ENCODE data around the gene HOXC13. TPM values are rescaled to one million over a fixed set of nuclear protein-coding genes. Genes with fewer than 3 reads are reported as not detected.

The HOXC13 gene
- not detected in 2 replicates for total RNA-seq

GRCh38 chr12:53938326-53939140 is at the start of gene HOXC13:
HOXC13 (plus strand) TSS chr12:53938831; CDS start chr12:53938907, 76 bp downstream.

DNA sequence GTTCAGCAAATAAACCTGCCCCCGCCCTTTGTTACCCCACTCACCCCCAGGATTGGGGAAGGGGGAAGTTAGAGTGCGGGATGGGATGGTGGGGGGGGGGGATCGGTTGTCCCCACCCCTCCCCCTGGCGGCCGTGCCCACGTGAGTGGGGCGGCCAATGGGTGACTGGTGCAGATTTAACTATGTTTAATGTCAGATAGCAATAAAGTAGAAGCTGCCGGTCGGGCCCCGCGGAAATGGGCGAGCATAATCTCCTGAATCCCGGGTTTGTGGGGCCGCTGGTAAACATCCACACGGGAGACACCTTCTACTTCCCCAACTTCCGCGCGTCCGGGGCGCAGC is 16.0 kb downstream of the HOXC13 start, which contains the start of gene HOXC12:
Gene HOXC12, plus strand, starts transcription at position 210 of the 342 bp plus-strand sequence. Its CDS starts 27 bp downstream, at position 237.

GRCh38 chr12:53972722-53973235 is 34.1 kb downstream of the HOXC13 start, which contains the start of gene HOXC11:
HOXC11 (plus strand) TSS chr12:53973126; CDS start chr12:53973242, 116 bp downstream.

DNA sequence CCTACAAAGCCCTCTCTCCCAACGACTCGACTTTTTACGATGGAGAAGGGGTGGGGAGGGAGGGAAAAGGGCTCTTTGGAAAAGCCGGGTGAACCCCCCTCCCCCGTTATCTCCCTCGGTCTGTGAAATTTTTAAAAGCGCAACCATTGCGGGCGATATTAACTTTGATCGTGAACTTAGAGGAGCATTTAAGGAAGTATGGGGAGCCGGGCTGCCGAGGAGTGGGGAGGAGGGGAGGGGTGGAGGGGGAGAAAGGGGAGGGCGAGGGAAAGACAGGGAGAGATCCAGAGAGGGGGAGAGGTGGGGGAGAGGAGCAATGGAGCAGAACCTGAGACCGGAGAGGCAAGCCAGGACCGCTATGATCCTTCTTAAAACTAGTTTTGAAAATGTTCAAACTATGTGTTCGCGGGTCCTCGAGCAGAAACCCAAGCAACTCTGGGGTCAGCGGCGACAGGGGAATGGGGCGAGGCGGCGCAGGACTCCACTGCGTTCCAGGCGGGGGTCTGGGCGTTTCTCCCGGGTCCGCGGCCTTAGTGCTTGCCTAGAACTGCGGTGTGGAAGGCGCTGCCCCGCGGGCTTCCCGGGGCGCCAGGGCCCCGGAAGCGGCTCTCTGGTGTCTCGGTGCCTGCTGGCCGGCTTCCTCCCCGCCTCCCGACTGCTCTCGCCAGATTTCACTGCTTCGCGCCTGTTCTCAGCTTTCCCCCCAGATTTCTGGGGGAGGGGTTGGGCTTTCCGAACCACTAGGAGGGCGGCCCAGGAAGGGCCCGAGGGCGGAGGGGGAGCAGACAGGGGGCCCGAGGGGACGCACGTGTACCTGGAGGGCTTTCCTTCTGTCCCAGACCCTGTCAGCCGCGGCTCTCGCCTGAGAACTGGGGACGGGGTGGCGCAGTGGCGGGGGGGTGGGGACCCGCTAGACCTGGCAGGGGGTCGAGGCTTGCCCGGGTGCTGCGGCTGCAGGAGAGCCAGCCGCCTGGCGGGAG is 35.7 kb downstream of the HOXC13 start, which contains the start of gene HOTAIR:
Gene HOTAIR, minus strand, starts transcription at position 871 of the 980 bp plus-strand sequence.

DNA sequence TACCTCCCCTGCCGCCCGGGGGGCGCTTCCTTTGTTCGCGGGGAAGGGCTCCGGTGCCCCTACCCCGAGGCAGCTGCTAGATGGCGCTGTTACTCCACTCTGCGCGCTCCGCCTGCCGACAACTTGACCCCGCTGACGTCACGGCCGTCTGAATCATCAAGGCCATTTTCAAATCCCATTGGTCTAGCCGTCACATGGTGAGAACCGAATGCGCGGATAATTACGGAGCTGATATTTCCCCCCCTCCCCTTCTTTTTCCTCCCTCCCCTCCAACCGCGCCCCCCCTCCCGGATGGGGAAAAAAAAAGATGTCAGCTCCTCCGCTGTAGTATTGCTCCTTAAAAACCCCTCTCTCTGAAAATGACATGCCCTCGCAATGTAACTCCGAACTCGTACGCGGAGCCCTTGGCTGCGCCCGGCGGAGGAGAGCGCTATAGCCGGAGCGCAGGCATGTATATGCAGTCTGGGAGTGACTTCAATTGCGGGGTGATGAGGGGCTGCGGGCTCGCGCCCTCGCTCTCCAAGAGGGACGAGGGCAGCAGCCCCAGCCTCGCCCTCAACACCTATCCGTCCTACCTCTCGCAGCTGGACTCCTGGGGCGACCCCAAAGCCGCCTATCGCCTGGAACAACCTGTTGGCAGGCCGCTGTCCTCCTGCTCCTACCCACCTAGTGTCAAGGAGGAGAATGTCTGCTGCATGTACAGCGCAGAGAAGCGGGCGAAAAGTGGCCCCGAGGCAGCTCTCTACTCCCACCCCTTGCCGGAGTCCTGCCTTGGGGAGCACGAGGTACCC is 46.5 kb downstream of the HOXC13 start, which contains the start of gene HOXC10:
Gene HOXC10, plus strand, starts transcription at position 246 of the 791 bp plus-strand sequence. Its CDS starts 114 bp downstream, at position 360.

Other genes with a start within 250 kb of the HOXC13 start
- gene CALCOCO1, start 211.4 kb upstream of the HOXC13 start, total RNA-seq = 73.7 and 99.5 TPM in 2 replicates
- not detected in 2 replicates for gene CISTR, start 186.9 kb upstream of the HOXC13 start, total RNA-seq
- gene HOXC12, start 16.1 kb downstream of the HOXC13 start, total RNA-seq = not detected in 2 replicates
- gene HOXC11, start 34.3 kb downstream of the HOXC13 start, total RNA-seq = 1.8 and 2.6 TPM in 2 replicates
- 5.7 and 6.2 TPM in 2 replicates for gene HOTAIR, start 36.1 kb downstream of the HOXC13 start, total RNA-seq
- gene HOXC10, start 46.3 kb downstream of the HOXC13 start, total RNA-seq = 6.2 and 10.7 TPM in 2 replicates
- 4.3 and 4.5 TPM in 2 replicates for gene HOXC9, start 61.3 kb downstream of the HOXC13 start, total RNA-seq
- 4.4 and 4.5 TPM in 2 replicates for gene HOXC8, start 70.2 kb downstream of the HOXC13 start, total RNA-seq
- gene HOXC6, start 89.6 kb downstream of the HOXC13 start, total RNA-seq = 4.2 and 4.7 TPM in 2 replicates
- 0.59 and 0.65 TPM in 2 replicates for gene HOXC5, start 94.2 kb downstream of the HOXC13 start, total RNA-seq
- gene HOXC4, start 115.0 kb downstream of the HOXC13 start, total RNA-seq = 1.1 and 1.5 TPM in 2 replicates

Measured in smooth muscle cell of the umbilical artery (primary cell).